Mucosa of gallbladder (tissue), 1 donor: Measurements from ENCODE around the gene XPR1. TPM values are rescaled to one million over a fixed set of nuclear protein-coding genes. Genes with fewer than 3 reads are reported as not detected.
A peak's percentile ranks its signal among the peaks of the same experiment; 100 is the strongest.
"Not testable (repeated sequence)": the region's sequence is repeated elsewhere in the genome, so short reads cannot be mapped to it uniquely, and the experiment has no call there.

Experiments
- DNase-seq: peaks from one replicate; pipeline ENCODE4 v3.0.0-alpha.2; 2020; ENCODE audit warnings: low spot score
- total RNA-seq: library from RNA; stranded (reverse); gene quantifications from one replicate; pipeline ENCODE4 v1.2.1, GENCODE V29; 2021
- donor health status: DM: no; HTN: no; CAD: no.

XPR1 gene
- total RNA-seq, 1 donor from 2014 or later = 32.6 TPM

DNA sequence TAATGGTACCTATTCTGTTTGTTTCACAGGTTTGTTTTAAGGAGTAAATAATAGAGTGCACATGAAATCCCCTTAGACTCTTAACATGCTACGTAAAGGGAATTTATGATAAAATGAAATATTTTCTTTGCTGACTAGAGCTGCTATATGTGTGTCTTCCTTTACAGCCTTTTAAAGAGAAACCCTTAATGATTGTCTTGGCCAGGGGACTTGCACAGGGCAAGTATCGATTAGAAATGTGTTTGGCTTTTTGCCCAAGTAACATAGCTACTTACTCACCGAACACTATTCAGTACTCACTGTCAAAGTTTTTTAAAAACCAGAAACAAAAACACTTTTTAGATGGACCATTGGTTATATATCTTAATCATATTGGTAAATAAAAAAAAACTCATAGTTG lies 209.6 kb downstream of the XPR1 start:
- peak; percentile 14 for DNase-seq

- DNase-seq = no peak
Measured at GRCh38 chr1:180842052-180842451, 210.2 kb downstream of the XPR1 start.

DNA sequence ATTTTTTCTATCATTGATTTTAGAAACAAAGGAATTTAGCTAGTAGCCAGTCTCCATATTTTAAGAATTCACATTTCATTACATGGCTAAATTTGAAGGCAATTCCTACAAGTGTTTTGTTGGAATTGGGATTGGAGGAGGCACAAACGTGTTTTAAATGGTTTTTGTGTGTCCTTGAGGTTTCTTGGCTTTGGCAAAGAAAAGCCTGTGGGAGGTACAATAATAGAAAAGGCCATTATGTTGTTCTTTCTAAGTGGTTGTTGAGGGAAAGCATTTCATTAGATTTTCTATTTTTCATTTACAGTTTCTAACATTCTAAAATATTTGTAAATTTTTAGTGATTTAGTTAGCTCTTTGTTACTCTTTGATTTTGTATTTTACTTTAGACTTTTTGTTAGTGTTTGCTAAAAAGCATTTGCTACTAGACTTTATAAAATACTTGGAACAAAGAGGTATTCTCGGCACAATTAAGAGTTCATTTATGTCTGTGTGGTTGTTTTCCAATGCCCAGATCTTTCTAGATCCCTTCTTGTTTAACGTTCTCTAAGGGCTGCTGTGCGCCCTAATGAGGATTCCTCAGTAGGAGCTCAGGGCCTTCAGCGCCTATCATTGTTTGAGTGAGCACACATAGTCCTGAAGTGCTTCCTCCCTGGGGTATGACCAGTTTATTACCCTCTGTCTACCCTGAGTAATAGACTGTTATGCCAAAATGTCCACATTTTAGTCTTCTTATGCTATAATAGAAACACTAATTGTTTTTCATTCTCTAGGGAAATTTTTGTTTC lies 210.9 kb downstream of the XPR1 start:
- DNase-seq = no peak

DNA sequence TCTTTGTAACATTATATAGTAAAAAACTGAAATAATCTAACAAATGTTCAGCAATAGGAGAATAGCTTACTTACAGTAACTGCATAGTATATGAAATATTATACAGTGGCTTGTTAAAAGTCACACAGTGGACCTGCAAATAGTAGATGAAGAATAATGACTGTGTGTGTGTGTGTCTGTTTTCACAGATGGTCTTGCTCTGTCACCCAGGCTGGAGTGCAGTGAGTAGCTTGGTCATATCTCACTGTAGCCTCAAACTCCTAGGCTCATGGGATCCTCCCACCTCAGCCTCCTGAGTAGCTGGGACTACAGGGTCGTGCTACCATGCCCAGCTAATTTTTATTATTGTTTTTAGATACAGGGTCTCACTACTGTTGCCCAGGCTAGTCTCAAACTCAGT lies 213.5 kb downstream of the XPR1 start:
- no peak for DNase-seq

DNA sequence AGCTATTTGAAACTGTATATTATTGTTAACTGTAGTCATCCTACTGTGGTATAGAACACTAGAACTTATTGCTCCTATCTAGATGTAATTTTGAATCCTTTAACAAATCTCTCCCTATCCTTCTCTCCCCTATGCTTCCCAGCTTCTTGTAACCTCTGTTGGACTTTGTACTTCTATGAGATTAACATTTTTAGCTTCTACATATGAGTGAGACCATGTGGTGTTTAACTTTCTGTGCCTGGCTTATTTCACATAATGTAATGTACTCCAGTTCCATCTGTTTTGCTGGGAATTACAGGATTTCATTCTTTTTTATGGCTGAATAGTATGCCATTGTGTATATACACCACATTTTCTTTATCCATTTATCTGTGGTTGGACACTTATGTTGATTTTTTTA lies 216.4 kb downstream of the XPR1 start:
- DNase-seq = no peak

- DNase-seq = no peak
Measured at GRCh38 chr1:180849031-180849775, 217.4 kb downstream of the XPR1 start.

DNA sequence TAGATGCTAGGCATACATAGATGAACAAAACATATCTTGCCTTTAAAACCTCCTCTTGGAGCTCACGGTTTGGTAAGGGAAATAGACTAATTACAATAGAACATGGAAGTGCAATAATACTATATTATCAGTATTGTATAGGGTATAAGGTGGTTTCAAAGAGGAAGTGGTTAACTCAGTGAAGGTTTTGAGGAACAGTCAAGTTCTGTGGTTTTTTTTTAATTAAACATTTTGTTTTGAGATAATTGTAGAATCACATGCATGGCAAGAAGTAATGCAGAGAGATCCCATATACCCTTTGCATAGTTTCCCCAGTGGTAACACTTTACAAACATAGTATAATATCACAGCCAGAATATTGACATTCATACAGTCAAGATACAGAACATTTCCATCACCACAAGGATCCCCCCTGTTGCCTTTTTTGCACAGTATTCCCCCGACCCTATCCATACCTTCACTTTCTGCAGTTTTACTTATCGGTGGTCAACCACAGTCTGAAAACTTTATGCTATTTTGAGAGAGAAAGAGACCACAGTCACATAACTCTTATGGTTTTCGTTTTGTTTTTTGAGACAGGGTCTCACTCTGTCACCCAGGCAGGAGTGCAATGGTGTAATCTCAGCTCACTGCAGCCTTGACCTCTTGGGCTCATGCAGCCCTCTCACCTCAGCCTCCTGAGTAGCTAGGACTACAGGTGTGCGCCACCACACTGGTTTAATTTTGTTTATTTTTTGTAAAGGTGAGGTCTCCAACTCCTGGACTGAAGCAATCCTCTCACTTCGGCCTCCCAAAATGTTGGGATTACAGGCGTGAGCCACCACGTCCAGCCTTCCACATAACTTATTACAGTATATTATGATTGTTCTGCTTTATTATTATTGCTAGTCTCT lies 220.4 kb downstream of the XPR1 start:
- DNase-seq = no peak

DNA sequence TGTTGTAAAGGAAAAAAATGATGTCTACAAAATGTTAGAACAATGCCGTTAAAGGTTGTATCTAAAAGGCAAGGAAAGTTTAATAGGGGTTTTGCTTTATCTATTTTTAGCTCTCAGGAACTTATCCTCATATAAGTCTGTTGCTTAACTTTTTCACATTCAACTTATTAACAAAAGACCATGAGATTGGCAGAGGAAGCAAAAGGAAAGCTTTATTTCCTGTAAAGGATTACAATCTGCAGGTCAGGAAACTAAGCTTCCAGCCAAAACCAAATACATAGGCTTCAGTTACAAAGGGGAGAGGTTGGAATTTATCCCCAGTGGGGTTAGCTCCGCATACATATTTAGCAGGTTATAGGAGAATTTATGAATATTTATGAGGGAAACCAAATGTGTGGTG lies 222.2 kb downstream of the XPR1 start:
- DNase-seq = no peak

- DNase-seq = no peak
Measured at GRCh38 chr1:180854456-180854855, 222.6 kb downstream of the XPR1 start.

- not testable (repeated sequence) for DNase-seq
Measured at GRCh38 chr1:180857947-180858725, 226.3 kb downstream of the XPR1 start.

DNA sequence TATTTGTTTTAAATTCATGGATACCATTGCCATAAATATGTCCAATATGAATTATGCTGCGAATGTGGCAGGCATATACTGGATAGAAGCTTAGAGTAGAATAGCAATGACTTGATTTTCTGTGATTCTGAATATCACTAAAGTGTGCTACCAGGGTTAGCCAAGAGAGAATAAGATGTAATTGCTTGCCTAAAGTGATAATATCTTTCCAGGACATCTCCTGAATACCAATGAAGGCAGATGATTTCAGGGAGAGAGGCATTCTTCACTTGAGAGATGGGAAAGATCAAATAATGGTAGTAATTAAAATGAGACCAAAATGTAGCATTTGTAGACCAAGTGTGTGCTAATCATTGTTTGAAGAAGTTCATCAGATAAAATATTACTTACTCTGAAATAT lies 227.5 kb downstream of the XPR1 start:
- DNase-seq = no peak

- no peak for DNase-seq
Measured at GRCh38 chr1:180860535-180860934, 228.7 kb downstream of the XPR1 start.

DNA sequence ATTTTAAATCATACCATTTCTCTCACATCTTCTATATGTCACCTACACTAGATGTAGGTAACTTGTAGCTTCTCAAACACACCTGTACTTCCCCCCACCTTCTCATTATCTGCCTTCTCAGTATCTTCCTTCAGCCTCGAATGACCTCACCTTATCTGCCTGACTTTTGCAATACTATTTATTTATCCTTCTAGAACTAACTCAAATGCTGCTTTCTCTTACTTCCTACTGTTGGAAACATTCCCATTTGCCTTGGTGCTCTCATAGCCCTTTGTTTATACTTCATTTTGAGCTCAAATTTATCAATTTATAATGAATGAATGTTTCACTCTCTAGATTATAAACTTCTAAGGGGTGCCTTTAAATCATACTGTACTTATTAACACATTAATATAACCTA lies 230.5 kb downstream of the XPR1 start:
- no peak for DNase-seq

- peak; percentile 55 for DNase-seq
Measured at GRCh38 chr1:180863158-180863775, 231.4 kb downstream of the XPR1 start.

DNA sequence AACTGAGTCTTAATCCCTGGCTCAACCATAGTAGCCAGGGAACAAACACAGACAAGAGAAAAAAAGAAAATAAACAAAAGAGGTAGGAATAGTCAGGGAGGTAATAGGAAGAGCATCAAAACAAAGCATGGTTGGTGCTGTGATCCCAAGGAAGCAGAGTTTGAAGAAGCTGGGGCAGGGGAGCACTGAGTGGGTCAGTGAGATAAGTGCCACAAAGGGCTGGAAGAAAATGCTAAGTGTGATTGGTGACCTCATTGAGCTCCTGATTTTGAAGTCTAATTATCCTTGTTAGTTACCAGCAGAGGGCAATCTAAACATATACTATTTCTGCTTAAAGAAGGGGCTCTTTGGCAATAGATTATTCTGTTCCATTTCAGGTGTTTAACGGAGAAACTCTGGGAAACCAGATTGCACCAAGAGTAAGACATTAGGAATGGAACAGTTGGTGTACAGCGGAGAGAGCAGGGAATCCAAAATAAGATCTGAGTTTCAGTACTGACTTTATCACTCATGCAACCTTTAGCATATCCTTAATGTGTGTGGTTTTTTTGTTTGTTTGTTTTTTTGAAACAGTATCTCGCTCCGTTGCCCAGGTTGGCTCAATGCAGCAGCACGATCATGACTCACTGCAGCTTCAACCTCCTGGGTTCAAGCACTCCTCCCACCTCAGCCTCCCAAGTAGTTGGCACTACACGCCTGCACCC lies 250.1 kb downstream of the XPR1 start:
- DNase-seq = no peak

DNA sequence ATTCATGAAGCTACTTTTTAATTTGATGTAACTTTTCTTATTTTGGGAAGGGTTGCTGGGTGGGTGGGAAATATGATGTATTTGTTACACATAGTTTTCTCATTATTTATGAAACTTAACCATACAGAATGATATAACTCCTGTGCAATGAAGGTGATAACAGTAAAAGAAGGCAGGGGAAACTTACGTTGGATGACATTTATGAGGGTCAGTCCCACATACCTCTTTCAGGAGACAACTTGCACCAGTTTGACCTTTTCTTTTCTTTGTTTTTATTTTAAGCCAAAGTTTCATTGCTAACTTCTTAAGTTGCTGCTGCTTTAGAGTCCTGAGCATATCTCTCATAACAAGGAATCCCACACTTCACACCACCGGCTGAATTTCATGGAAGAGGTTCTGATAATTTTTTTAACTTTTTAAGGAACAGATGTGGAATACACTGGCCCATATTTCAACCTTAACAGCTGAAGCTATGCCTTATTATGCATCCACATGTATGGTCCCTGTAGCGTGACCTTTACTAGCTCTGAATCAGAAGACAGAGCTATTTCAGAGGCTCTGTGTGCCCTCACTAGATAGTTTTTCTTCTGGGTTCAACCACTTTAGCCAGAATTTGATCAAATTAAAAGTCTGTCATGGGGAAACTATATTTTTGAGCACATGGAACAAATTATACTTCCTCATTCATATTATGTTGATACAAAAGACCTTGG lies 252.9 kb downstream of the XPR1 start:
- DNase-seq = no peak

DNA sequence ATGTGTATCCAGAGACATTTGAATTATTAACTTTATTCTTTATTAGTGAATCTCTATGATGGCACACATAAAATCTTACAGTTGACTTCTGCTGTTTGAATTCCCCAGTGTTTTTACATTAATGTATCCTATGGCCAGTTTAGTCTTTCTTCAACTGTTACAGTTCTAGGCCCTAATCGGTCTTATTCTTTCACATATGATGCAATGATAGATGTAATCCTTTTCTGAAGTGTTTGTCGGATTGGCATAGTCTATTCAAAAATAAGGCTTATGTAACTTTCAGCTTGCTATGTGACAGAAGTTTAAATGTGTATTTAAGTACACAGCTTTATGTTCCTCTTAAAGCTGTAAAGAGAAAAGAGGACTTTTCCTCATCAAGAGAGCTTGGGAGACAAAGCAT lies 254.5 kb downstream of the XPR1 start:
- no peak for DNase-seq

GRCh38 chr1:180887841-180888240 lies 256.0 kb downstream of the XPR1 start:
- DNase-seq = no peak

GRCh38 chr1:180888870-180889269 lies 257.0 kb downstream of the XPR1 start:
- no peak for DNase-seq

DNA sequence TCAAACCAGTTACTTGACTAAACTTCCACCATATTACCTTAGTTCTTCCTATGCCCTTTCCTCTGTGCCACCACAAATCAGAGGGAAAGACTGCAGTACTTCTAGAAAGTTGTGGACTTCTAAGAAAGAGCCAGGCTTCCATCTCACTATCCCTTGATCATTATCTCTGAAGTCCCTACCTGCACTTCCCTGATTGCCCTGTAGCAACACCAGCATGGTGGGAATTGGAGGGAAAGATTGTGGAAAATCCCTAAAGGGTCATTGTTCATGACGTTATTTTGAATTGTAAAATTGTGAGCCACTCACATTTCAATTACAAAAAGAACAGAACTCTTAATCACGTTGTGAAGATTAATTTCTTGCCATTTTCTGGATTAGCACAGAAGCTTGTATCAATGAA lies 257.5 kb downstream of the XPR1 start:
- no peak for DNase-seq
